ENCODE measurements around the gene POM121L2.

Gene POM121L2

DNA sequence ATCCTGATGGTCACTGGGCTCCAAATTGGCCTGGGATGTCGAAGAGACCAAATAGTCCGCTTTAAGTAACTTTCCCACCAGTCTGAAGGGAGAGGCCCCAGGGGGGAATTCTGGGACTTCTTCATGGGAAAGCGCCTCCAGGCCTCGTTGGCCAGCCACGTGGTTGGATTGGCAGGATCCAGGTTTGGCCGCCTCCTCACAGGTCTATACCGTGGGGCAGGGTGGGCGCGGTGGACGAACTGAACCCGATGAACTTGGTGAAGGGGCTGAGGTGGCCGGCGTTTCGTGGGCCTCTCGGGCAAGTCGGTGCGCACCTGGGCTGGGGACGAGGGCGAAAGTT, 297 bp downstream of the POM121L2 start:
- ChIA-PET CTCF (interaction anchor here (0.7 to 1.0 kb wide), 2 partner anchors 16 to 21 kb away, joined by 3 to 5 read pairs; no protein-coding TSS in a partner anchor), POLR2A (no interaction called here)
- peaks cover 0 to 9% (median 6%) of the 10 kb centered on the region in 5 experiments for H3K9me3 ChIP-seq (ENCODE audit: control extremely low read depth in 1 of 5, control insufficient read depth in 4 of 5, insufficient read depth in 2 of 5, low read depth in 1 of 5, low read length in 4 of 5)
- no peak overlapping the region for H3K27ac ChIP-seq (ENCODE audit: insufficient read depth in 1 of 2, low read depth in 1 of 2, low read length in 2 of 2, poor library complexity in 1 of 2, severe bottlenecking in 2 of 2)
- H3K4me3 ChIP-seq (ENCODE audit: control insufficient read depth in 1 of 7, extremely low read depth in 1 of 7, insufficient read depth in 4 of 7, low read depth in 2 of 7, low read length in 6 of 7), result peak overlapping the region in 5 of 7 experiments; percentile 64 to 81 (median 74)
- no peak for DNase-seq
- WGBS (ENCODE audit: insufficient coverage), result 24% methylated on average over 15 of the region's 19 CpGs
- peaks cover 0 to 13% (median 11%) of the 10 kb centered on the region in 4 experiments for H3K4me1 ChIP-seq (ENCODE audit: control extremely low read depth in 1 of 4, control insufficient read depth in 4 of 4, insufficient read depth in 4 of 4, low read length in 3 of 4)
- H3K36me3 ChIP-seq (ENCODE audit: control insufficient read depth in 4 of 4, insufficient read depth in 4 of 4, low read length in 3 of 4), result no peaks in the 10 kb centered on the region
- H3K27me3 ChIP-seq (replicated peaks in 2 of 5; ENCODE audit: control insufficient read depth in 4 of 5, insufficient read depth in 5 of 5, low read length in 4 of 5), result peaks cover 21 to 93% (median 44%) of the 10 kb centered on the region in 5 experiments

DNA sequence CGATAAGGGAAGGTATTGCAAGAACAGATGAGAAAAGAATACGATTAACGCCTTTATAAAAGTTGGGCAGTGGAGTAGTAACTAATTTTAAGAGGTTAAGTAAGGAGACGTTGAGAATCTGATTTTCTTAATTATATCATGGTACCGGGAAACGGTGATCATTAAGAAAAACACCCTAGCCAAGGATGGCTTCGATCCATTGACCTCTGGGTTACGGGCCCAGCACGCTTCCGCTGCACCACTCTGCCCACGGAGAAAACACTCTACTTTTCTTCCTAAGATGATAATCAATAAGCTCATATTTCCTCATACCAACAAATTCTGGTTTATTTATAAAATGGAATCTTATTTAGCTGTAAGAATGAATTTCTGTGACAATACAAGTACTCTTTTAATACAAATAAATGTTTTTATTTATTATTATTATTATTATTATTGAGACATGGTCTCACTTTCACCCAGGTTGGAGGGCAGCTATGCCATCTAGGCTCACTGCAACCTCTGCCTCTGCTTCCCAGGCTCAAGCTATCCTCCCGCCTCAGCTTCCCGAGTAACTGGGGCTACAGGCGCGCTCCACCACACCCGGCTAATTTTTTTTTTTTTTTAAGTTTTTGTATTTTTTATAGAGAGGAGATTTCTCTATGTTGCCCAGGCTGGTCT, 8.3 kb downstream of the POM121L2 start:
- peaks cover 0 to 7% (median 1%) of the 10 kb centered on the region in 5 experiments for H3K9me3 ChIP-seq (ENCODE audit: control extremely low read depth in 1 of 5, control insufficient read depth in 4 of 5, insufficient read depth in 2 of 5, low read depth in 1 of 5, low read length in 4 of 5)
- POLR2A ChIA-PET, result no interaction called here
- no peaks in the 10 kb centered on the region for H3K36me3 ChIP-seq (ENCODE audit: control insufficient read depth in 4 of 4, insufficient read depth in 4 of 4, low read length in 3 of 4)
- CTCF ChIA-PET, result interaction anchor here (1.0 kb wide), 1 partner anchor 9 kb away, joined by 5 read pairs; no protein-coding TSS in a partner anchor
- H3K27ac ChIP-seq (ENCODE audit: insufficient read depth in 1 of 2, low read depth in 1 of 2, low read length in 2 of 2, poor library complexity in 1 of 2, severe bottlenecking in 2 of 2), result no peak overlapping the region
- DNase-seq, result no peak
- H3K4me3 ChIP-seq (ENCODE audit: control insufficient read depth in 1 of 7, extremely low read depth in 1 of 7, insufficient read depth in 4 of 7, low read depth in 2 of 7, low read length in 6 of 7), result no peak overlapping the region
- WGBS (ENCODE audit: insufficient coverage), result 20% methylated on average over 1 of the region's 16 CpGs
- no peaks in the 10 kb centered on the region for H3K4me1 ChIP-seq (ENCODE audit: control extremely low read depth in 1 of 4, control insufficient read depth in 4 of 4, insufficient read depth in 4 of 4, low read length in 3 of 4)
- H3K27me3 ChIP-seq (replicated peaks in 2 of 5; ENCODE audit: control insufficient read depth in 4 of 5, insufficient read depth in 5 of 5, low read length in 4 of 5), result peaks cover 15 to 93% (median 55%) of the 10 kb centered on the region in 5 experiments

- POLR2A ChIA-PET, result no interaction called here
- WGBS (ENCODE audit: insufficient coverage), result 23% methylated on average over 17 of the region's 22 CpGs
Observed at GRCh38 chr6:27297857-27298730, 14.0 kb downstream of the POM121L2 start.

GRCh38 chr6:27297484-27297856, 14.6 kb downstream of the POM121L2 start:
- POLR2A ChIA-PET, result no interaction called here
- DNase-seq, result no peak
- Histone ChIP-seq H3K9me3 (ENCODE audit: control extremely low read depth in 1 of 5, control insufficient read depth in 4 of 5, insufficient read depth in 2 of 5, low read depth in 1 of 5, low read length in 4 of 5) (peaks cover 0 to 38% (median 3%) of the 10 kb centered on the region in 5 experiments), H3K27me3 (replicated peaks in 2 of 5; ENCODE audit: control insufficient read depth in 4 of 5, insufficient read depth in 5 of 5, low read length in 4 of 5) (peaks cover 22 to 98% (median 70%) of the 10 kb centered on the region in 5 experiments), H3K27ac (ENCODE audit: insufficient read depth in 1 of 2, low read depth in 1 of 2, low read length in 2 of 2, poor library complexity in 1 of 2, severe bottlenecking in 2 of 2) (peak overlapping the region in 1 of 2 experiments; percentile 38), H3K4me1 (ENCODE audit: control extremely low read depth in 1 of 4, control insufficient read depth in 4 of 4, insufficient read depth in 4 of 4, low read length in 3 of 4) (no peaks in the 10 kb centered on the region), H3K4me3 (ENCODE audit: control insufficient read depth in 1 of 7, extremely low read depth in 1 of 7, insufficient read depth in 4 of 7, low read depth in 2 of 7, low read length in 6 of 7) (no peak overlapping the region), H3K36me3 (ENCODE audit: control insufficient read depth in 4 of 4, insufficient read depth in 4 of 4, low read length in 3 of 4) (no peaks in the 10 kb centered on the region)
- CTCF ChIA-PET, result no interaction called here
- 13% methylated on average over 2 of the region's 7 CpGs for WGBS (ENCODE audit: insufficient coverage)

More at GRCh38 chr6:27297857-27298730, 14.0 kb downstream of the POM121L2 start:
- H3K9me3 ChIP-seq (ENCODE audit: control extremely low read depth in 1 of 5, control insufficient read depth in 4 of 5, insufficient read depth in 2 of 5, low read depth in 1 of 5, low read length in 4 of 5), result peaks cover 0 to 38% (median 2%) of the 10 kb centered on the region in 5 experiments
- no peaks in the 10 kb centered on the region for H3K36me3 ChIP-seq (ENCODE audit: control insufficient read depth in 4 of 4, insufficient read depth in 4 of 4, low read length in 3 of 4)
- no peak for DNase-seq
- peak overlapping the region in 1 of 2 experiments; percentile 38 for H3K27ac ChIP-seq (ENCODE audit: insufficient read depth in 1 of 2, low read depth in 1 of 2, low read length in 2 of 2, poor library complexity in 1 of 2, severe bottlenecking in 2 of 2)
- no peaks in the 10 kb centered on the region for H3K4me1 ChIP-seq (ENCODE audit: control extremely low read depth in 1 of 4, control insufficient read depth in 4 of 4, insufficient read depth in 4 of 4, low read length in 3 of 4)
- peaks cover 24 to 98% (median 73%) of the 10 kb centered on the region in 5 experiments for H3K27me3 ChIP-seq (replicated peaks in 2 of 5; ENCODE audit: control insufficient read depth in 4 of 5, insufficient read depth in 5 of 5, low read length in 4 of 5)
- no peak overlapping the region for H3K4me3 ChIP-seq (ENCODE audit: control insufficient read depth in 1 of 7, extremely low read depth in 1 of 7, insufficient read depth in 4 of 7, low read depth in 2 of 7, low read length in 6 of 7)
- CTCF ChIA-PET, result no interaction called here

- H3K9me3 ChIP-seq (ENCODE audit: control extremely low read depth in 1 of 5, control insufficient read depth in 4 of 5, insufficient read depth in 2 of 5, low read depth in 1 of 5, low read length in 4 of 5), result peaks cover 1 to 50% (median 6%) of the 10 kb centered on the region in 5 experiments
- WGBS (ENCODE audit: insufficient coverage), result 4% methylated on average over 21 of the region's 27 CpGs
- DNase-seq, result no peak
- no peaks in the 10 kb centered on the region for H3K4me1 ChIP-seq (ENCODE audit: control extremely low read depth in 1 of 4, control insufficient read depth in 4 of 4, insufficient read depth in 4 of 4, low read length in 3 of 4)
- ChIA-PET CTCF (interaction anchor here (1.2 kb wide), 1 partner anchor 15 kb away, joined by 5 read pairs; no protein-coding TSS in a partner anchor), POLR2A (no interaction called here)
- H3K27ac ChIP-seq (ENCODE audit: insufficient read depth in 1 of 2, low read depth in 1 of 2, low read length in 2 of 2, poor library complexity in 1 of 2, severe bottlenecking in 2 of 2), result no peak overlapping the region
- H3K36me3 ChIP-seq (ENCODE audit: control insufficient read depth in 4 of 4, insufficient read depth in 4 of 4, low read length in 3 of 4), result no peaks in the 10 kb centered on the region
- peaks cover 23 to 98% (median 72%) of the 10 kb centered on the region in 5 experiments for H3K27me3 ChIP-seq (replicated peaks in 2 of 5; ENCODE audit: control insufficient read depth in 4 of 5, insufficient read depth in 5 of 5, low read length in 4 of 5)
- no peak overlapping the region for H3K4me3 ChIP-seq (ENCODE audit: control insufficient read depth in 1 of 7, extremely low read depth in 1 of 7, insufficient read depth in 4 of 7, low read depth in 2 of 7, low read length in 6 of 7)
Observed at GRCh38 chr6:27296106-27296783, 15.8 kb downstream of the POM121L2 start.

DNA sequence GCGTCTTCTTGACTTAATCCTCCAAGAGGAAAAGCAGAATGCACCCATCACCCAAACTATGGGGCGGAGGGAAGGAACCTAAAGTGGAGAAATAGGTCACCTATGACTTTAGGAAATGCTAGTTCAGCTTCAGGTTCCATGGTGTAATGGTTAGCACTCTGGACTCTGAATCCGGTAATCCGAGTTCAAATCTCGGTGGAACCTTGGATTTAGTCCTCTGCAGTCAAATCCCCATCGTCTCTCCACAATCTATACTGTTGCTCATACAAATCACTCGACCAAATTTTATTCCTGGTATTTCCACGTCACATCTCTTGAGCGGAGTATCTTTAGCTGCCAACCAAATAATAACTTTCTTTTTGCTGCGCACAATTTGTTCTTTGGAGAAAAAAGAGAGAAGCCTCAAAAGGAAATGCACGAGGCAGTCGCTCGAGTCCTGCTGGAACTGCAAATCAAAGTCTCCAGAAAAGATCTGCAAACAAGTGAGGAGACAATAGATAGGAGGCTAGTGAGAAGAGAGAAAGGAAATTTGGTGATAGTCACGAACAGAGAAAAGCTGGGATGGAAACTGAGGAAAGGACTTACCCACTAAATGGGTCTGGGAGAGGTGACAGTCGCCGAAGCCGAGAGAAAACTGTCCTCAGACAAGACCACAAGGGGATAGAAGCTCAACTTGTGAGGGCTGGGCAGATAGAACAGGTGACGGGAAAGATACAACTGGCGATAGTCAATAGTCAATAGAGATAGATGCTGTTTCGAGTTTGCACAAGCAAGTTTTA, 16.6 kb downstream of the POM121L2 start:
- POLR2A ChIA-PET, result no interaction called here
- whole genome bisulfite sequencing (ENCODE audit: insufficient coverage), result 8% methylated on average over 17 of the region's 20 CpGs

More for the DNA sequence above, 16.6 kb downstream of the POM121L2 start:
- no peaks in the 10 kb centered on the region for H3K4me1 ChIP-seq (ENCODE audit: control extremely low read depth in 1 of 4, control insufficient read depth in 4 of 4, insufficient read depth in 4 of 4, low read length in 3 of 4)
- no peak overlapping the region for H3K4me3 ChIP-seq (ENCODE audit: control insufficient read depth in 1 of 7, extremely low read depth in 1 of 7, insufficient read depth in 4 of 7, low read depth in 2 of 7, low read length in 6 of 7)
- H3K9me3 ChIP-seq (ENCODE audit: control extremely low read depth in 1 of 5, control insufficient read depth in 4 of 5, insufficient read depth in 2 of 5, low read depth in 1 of 5, low read length in 4 of 5), result peaks cover 1 to 57% (median 9%) of the 10 kb centered on the region in 5 experiments
- no peaks in the 10 kb centered on the region for H3K36me3 ChIP-seq (ENCODE audit: control insufficient read depth in 4 of 4, insufficient read depth in 4 of 4, low read length in 3 of 4)
- no peak for DNase-seq
- CTCF ChIA-PET, result interaction anchor here (0.7 to 1.2 kb wide), 2 partner anchors 16 to 20 kb away, joined by 3 to 5 read pairs; no protein-coding TSS in a partner anchor
- H3K27me3 ChIP-seq (replicated peaks in 2 of 5; ENCODE audit: control insufficient read depth in 4 of 5, insufficient read depth in 5 of 5, low read length in 4 of 5), result peaks cover 27 to 98% (median 73%) of the 10 kb centered on the region in 5 experiments
- H3K27ac ChIP-seq (ENCODE audit: insufficient read depth in 1 of 2, low read depth in 1 of 2, low read length in 2 of 2, poor library complexity in 1 of 2, severe bottlenecking in 2 of 2), result no peak overlapping the region

Measured in common myeloid progenitor, CD34-positive (primary cell).